Neuronal stem cell (in vitro differentiated cells): ENCODE measurements around the gene SNAI3.

Experiments used
- DNase-seq: peaks from one replicate; pipeline ENCODE4 v3.0.0-alpha.2; 2013; ENCODE audit warnings: low spot score
- H2AFZ ChIP-seq: one replicate; pipeline ENCODE4 v1.6.1; 2013; ENCODE audit warnings: mild to moderate bottlenecking, low read length, inconsistent platforms
- H2AK5ac ChIP-seq: 2 replicates; pipeline ENCODE4 v1.6.1; 2013; ENCODE audit warnings: low read depth, mild to moderate bottlenecking, inconsistent platforms, low read length, moderate library complexity, mixed read lengths
- H2BK120ac ChIP-seq: 2 replicates; pipeline ENCODE4 v1.6.1; 2013; ENCODE audit warnings: low read depth, mild to moderate bottlenecking, inconsistent platforms, low read length, moderate library complexity, mixed read lengths
- H2BK12ac ChIP-seq: one replicate; pipeline ENCODE4 v1.6.1; 2013; ENCODE audit warnings: low read length, inconsistent platforms
- H2BK15ac ChIP-seq: 2 replicates; pipeline ENCODE4 v1.6.1; 2013; ENCODE audit warnings: mild to moderate bottlenecking, low read length, inconsistent platforms, mixed read lengths
- H2BK5ac ChIP-seq: one replicate; pipeline ENCODE4 v1.6.1; 2013; ENCODE audit warnings: inconsistent platforms, mild to moderate bottlenecking, low read length, moderate library complexity
- H3K14ac ChIP-seq: one replicate; pipeline ENCODE4 v1.6.1; 2013; ENCODE audit warnings: low read length, inconsistent platforms
- H3K18ac ChIP-seq: 2 replicates; pipeline ENCODE4 v1.6.1; 2013; ENCODE audit warnings: low read length, inconsistent platforms
- H3K23ac ChIP-seq: 2 replicates; pipeline ENCODE4 v1.6.1; 2013; ENCODE audit warnings: low read depth, mild to moderate bottlenecking, mixed read lengths, low read length, inconsistent platforms; ENCODE audit not compliant: poor library complexity
- H3K27ac ChIP-seq: replicated peaks from 3 replicates; pipeline ENCODE4 v1.5.1; 2013; ENCODE audit warnings: low read length, inconsistent platforms
- H3K27me3 ChIP-seq, 3 experiments: 2 replicates each; pipeline ENCODE4 v1.6.1; 2013; ENCODE audit warnings: low read length in 3 of 3, mild to moderate bottlenecking in 2 of 3, inconsistent platforms in 1 of 3, low read depth in 1 of 3, mixed read lengths in 1 of 3, moderate library complexity in 1 of 3; ENCODE audit not compliant: control insufficient read depth in 3 of 3, insufficient read depth in 3 of 3
- H3K36me3 ChIP-seq, 2 donors: replicated peaks in 1 of 2; 2 replicates each; pipeline ENCODE4 v1.6.1; 2013; ENCODE audit warnings: low read length in 2 of 2; ENCODE audit not compliant: control insufficient read depth in 2 of 2, insufficient read depth in 2 of 2
- H3K4ac ChIP-seq: 2 replicates; pipeline ENCODE4 v1.6.1; 2013; ENCODE audit warnings: inconsistent platforms, mild to moderate bottlenecking, low read length, moderate library complexity
- H3K4me1 ChIP-seq, 2 donors: 1 replicate in 1 of 2; 2 replicates in 1 of 2; pipeline ENCODE4 v1.6.1; 2013; ENCODE audit warnings: low read length in 2 of 2, low read depth in 1 of 2; ENCODE audit not compliant: control insufficient read depth in 2 of 2, insufficient read depth in 1 of 2
- H3K4me2 ChIP-seq: one replicate; pipeline ENCODE4 v1.6.1; 2013; ENCODE audit warnings: mild to moderate bottlenecking, low read length, inconsistent platforms; ENCODE audit not compliant: insufficient read depth, poor library complexity, severe bottlenecking
- H3K4me3 ChIP-seq, 2 donors: 2 replicates each; pipeline ENCODE4 v1.5.1; 2013; ENCODE audit warnings: low read length in 2 of 2, mild to moderate bottlenecking in 2 of 2, inconsistent platforms in 1 of 2, moderate library complexity in 1 of 2
- H3K79me1 ChIP-seq: one replicate; pipeline ENCODE4 v1.6.1; 2013; ENCODE audit warnings: low read depth, mild to moderate bottlenecking, inconsistent platforms, low read length, moderate library complexity
- H3K9ac ChIP-seq: one replicate; pipeline ENCODE4 v1.6.1; 2013; ENCODE audit warnings: mild to moderate bottlenecking, low read depth, low read length, inconsistent platforms; ENCODE audit not compliant: poor library complexity
- H3K9me3 ChIP-seq, 2 donors: replicated peaks in 1 of 2; 2 replicates each; pipeline versions ENCODE3 to v1.6.1; 2013; ENCODE audit warnings: low read length in 2 of 2, mild to moderate bottlenecking in 2 of 2, inconsistent platforms in 1 of 2, low read depth in 1 of 2, mixed read lengths in 1 of 2, moderate library complexity in 1 of 2; ENCODE audit not compliant: control insufficient read depth in 2 of 2, insufficient read depth in 1 of 2
- H4K8ac ChIP-seq: one replicate; pipeline ENCODE4 v1.6.1; 2013; ENCODE audit warnings: low read depth, mild to moderate bottlenecking, inconsistent platforms, low read length, moderate library complexity
- H4K91ac ChIP-seq: one replicate; pipeline ENCODE4 v1.6.1; 2013; ENCODE audit warnings: low read length, low read depth, mild to moderate bottlenecking, inconsistent platforms; ENCODE audit not compliant: poor library complexity
- WGBS, 2 donors: extraction: QIAGEN DNeasy Blood & Tissue Kit; methylation state at CpG; one replicate each; pipeline ENCODE4 v1.1.7; 2013; ENCODE audit warnings: missing lambda C conversion rate in 2 of 2, mixed read lengths in 1 of 2; ENCODE audit not compliant: insufficient read length in 2 of 2, insufficient replicate concordance in 1 of 2; ENCODE audit errors: extremely low coverage in 2 of 2; 5-methylcytosine and 5-hydroxymethylcytosine counted together

SNAI3 gene

GRCh38 chr16:88640498-88641247 is 45.6 kb downstream of the SNAI3 start:
- Histone ChIP-seq H4K8ac (no peak overlapping the region), H3K36me3 (no peaks in the 10 kb centered on the region), H3K23ac (peak overlapping the region; percentile 60), H3K14ac (peak overlapping the region; percentile 1), H3K9me3 (no peaks in the 10 kb centered on the region), H3K27me3 (peaks cover 0 to 33% (median 4%) of the 10 kb centered on the region in 3 experiments), H2BK120ac (no peak overlapping the region), H3K79me1 (peaks cover 2% of the 10 kb centered on the region), H3K4me2 (no peak overlapping the region), H2BK12ac (no peak overlapping the region), H2AK5ac (peak overlapping the region; percentile 19), H3K18ac (peak overlapping the region; percentile 44), H2BK15ac (peak overlapping the region; percentile 62), H4K91ac (no peak overlapping the region), H2AFZ (no peak overlapping the region), H3K4me1 (peaks cover 2 to 8% of the 10 kb centered on the region in 2 donors), H3K4ac (no peak overlapping the region), H3K9ac (no peak overlapping the region), H2BK5ac (no peak overlapping the region), H3K27ac (no peak overlapping the region), H3K4me3 (no peak overlapping the region)
- WGBS, 2 donors: no CpG with 5 or more reads among the region's 17 CpGs
- DNase-seq: no peak

GRCh38 chr16:88640039-88640495 is 46.2 kb downstream of the SNAI3 start:
- Histone ChIP-seq H3K9ac (no peak overlapping the region), H2BK120ac (no peak overlapping the region), H3K4ac (no peak overlapping the region), H4K8ac (no peak overlapping the region), H3K14ac (peak overlapping the region; percentile 1), H4K91ac (no peak overlapping the region), H2BK15ac (peak overlapping the region; percentile 62), H3K4me2 (no peak overlapping the region), H3K79me1 (peaks cover 2% of the 10 kb centered on the region), H2BK5ac (no peak overlapping the region), H3K4me3 (no peak overlapping the region), H3K4me1 (peaks cover 3% of the 10 kb centered on the region in 2 donors), H3K36me3 (peaks cover 0 to 2% of the 10 kb centered on the region in 2 donors), H3K27me3 (peaks cover 0 to 38% (median 4%) of the 10 kb centered on the region in 3 experiments), H3K18ac (peak overlapping the region; percentile 45), H2BK12ac (no peak overlapping the region), H2AK5ac (peak overlapping the region; percentile 93), H3K9me3 (peaks cover 0 to 1% of the 10 kb centered on the region in 2 donors), H3K27ac (no peak overlapping the region), H2AFZ (no peak overlapping the region), H3K23ac (peak overlapping the region; percentile 100)
- WGBS, 2 donors: no CpG with 5 or more reads among the region's 13 CpGs
- DNase-seq: no peak

GRCh38 chr16:88639231-88640038 is 46.9 kb downstream of the SNAI3 start:
- peak overlapping the region; percentile 100 for H3K23ac ChIP-seq

More at GRCh38 chr16:88639231-88640038, 46.9 kb downstream of the SNAI3 start:
- Histone ChIP-seq H3K18ac (peak overlapping the region; percentile 91), H3K4me2 (no peak overlapping the region), H3K36me3 (peaks cover 0 to 4% of the 10 kb centered on the region in 2 donors), H2BK15ac (peak overlapping the region; percentile 67), H3K79me1 (peaks cover 2% of the 10 kb centered on the region), H3K9ac (no peak overlapping the region), H4K91ac (no peak overlapping the region), H3K9me3 (peaks cover 0 to 1% of the 10 kb centered on the region in 2 donors), H2BK120ac (no peak overlapping the region), H3K14ac (peak overlapping the region; percentile 17), H3K4me3 (peak overlapping the region in 1 of 2 donors; percentile 61), H2BK12ac (peak overlapping the region; percentile 88), H3K4me1 (peaks cover 0 to 4% of the 10 kb centered on the region in 2 donors), H4K8ac (no peak overlapping the region), H2AK5ac (peak overlapping the region; percentile 93), H2BK5ac (peak overlapping the region; percentile 24), H2AFZ (no peak overlapping the region), H3K27ac (no peak overlapping the region), H3K4ac (no peak overlapping the region), H3K27me3 (peaks cover 0 to 43% (median 4%) of the 10 kb centered on the region in 3 experiments)
- no peak for DNase-seq
- no CpG with 5 or more reads among the region's 45 CpGs for WGBS, 2 donors
